ENCODE results near the gene PHOSPHO2. TPM values are rescaled to one million over a fixed set of nuclear protein-coding genes. Genes with fewer than 3 reads are reported as not detected.

PHOSPHO2 gene
- total RNA-seq, 1 experiment from 2014 or later, result 12.7 TPM

- H3K27me3 Mint-ChIP-seq (ENCODE audit: unreplicated experiment), result peaks cover 13% of the 10 kb centered on the region
- no peaks in the 10 kb centered on the region for H3K9me3 Mint-ChIP-seq (ENCODE audit: low read depth, unreplicated experiment)
- no peaks in the 10 kb centered on the region for H3K4me1 Mint-ChIP-seq (ENCODE audit: low read depth, unreplicated experiment)
- DNase-seq, result no peak
- H3K36me3 Mint-ChIP-seq (ENCODE audit: insufficient read depth, unreplicated experiment), result no peaks in the 10 kb centered on the region
- TF ChIP-seq, protein P1, sequence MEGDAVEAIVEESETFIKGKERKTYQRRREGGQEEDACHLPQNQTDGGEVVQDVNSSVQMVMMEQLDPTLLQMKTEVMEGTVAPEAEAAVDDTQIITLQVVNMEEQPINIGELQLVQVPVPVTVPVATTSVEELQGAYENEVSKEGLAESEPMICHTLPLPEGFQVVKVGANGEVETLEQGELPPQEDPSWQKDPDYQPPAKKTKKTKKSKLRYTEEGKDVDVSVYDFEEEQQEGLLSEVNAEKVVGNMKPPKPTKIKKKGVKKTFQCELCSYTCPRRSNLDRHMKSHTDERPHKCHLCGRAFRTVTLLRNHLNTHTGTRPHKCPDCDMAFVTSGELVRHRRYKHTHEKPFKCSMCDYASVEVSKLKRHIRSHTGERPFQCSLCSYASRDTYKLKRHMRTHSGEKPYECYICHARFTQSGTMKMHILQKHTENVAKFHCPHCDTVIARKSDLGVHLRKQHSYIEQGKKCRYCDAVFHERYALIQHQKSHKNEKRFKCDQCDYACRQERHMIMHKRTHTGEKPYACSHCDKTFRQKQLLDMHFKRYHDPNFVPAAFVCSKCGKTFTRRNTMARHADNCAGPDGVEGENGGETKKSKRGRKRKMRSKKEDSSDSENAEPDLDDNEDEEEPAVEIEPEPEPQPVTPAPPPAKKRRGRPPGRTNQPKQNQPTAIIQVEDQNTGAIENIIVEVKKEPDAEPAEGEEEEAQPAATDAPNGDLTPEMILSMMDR (IDR thresholded peaks at IDR 0.05; ENCODE audit: unreplicated experiment), result no peak
- no peak overlapping the region for H3K4me3 Mint-ChIP-seq (ENCODE audit: low read depth, unreplicated experiment)
- BruUV-seq (replicated peaks), result no TSS peak
- intact Hi-C loops (cut with micrococcal nuclease; ENCODE audit: unreplicated experiment), result no loop called here
- H3K27ac Mint-ChIP-seq (ENCODE audit: unreplicated experiment), result no peak overlapping the region
- CTCF ChIA-PET, result no interaction called here
Observed at GRCh38 chr2:169656164-169656563, 38.1 kb upstream of the PHOSPHO2 start.

GRCh38 chr2:169658877-169659276 lies 35.4 kb upstream of the PHOSPHO2 start:
- Mint-ChIP-seq H3K27me3 (ENCODE audit: unreplicated experiment) (peaks cover 13% of the 10 kb centered on the region), H3K4me1 (ENCODE audit: low read depth, unreplicated experiment) (no peaks in the 10 kb centered on the region), H3K4me3 (ENCODE audit: low read depth, unreplicated experiment) (no peak overlapping the region), H3K36me3 (ENCODE audit: insufficient read depth, unreplicated experiment) (no peaks in the 10 kb centered on the region), H3K27ac (ENCODE audit: unreplicated experiment) (no peak overlapping the region), H3K9me3 (ENCODE audit: low read depth, unreplicated experiment) (no peaks in the 10 kb centered on the region)
- CTCF ChIA-PET, result no interaction called here
- intact Hi-C loops (cut with micrococcal nuclease; ENCODE audit: unreplicated experiment), result no loop called here
- no peak for DNase-seq
- BruUV-seq (replicated peaks), result no TSS peak
- TF ChIP-seq, protein P1 (IDR thresholded peaks at IDR 0.05; ENCODE audit: unreplicated experiment), result no peak

GRCh38 chr2:169659320-169659719 lies 34.9 kb upstream of the PHOSPHO2 start:
- no peaks in the 10 kb centered on the region for H3K36me3 Mint-ChIP-seq (ENCODE audit: insufficient read depth, unreplicated experiment)
- CTCF ChIA-PET, result no interaction called here
- BruUV-seq (replicated peaks), result no TSS peak
- no peaks in the 10 kb centered on the region for H3K4me1 Mint-ChIP-seq (ENCODE audit: low read depth, unreplicated experiment)
- no peak for DNase-seq
- H3K4me3 Mint-ChIP-seq (ENCODE audit: low read depth, unreplicated experiment), result no peak overlapping the region
- intact Hi-C loops (cut with micrococcal nuclease; ENCODE audit: unreplicated experiment), result no loop called here
- no peak overlapping the region for H3K27ac Mint-ChIP-seq (ENCODE audit: unreplicated experiment)
- H3K27me3 Mint-ChIP-seq (ENCODE audit: unreplicated experiment), result peaks cover 13% of the 10 kb centered on the region
- TF ChIP-seq, protein P1 (IDR thresholded peaks at IDR 0.05; ENCODE audit: unreplicated experiment), result no peak
- H3K9me3 Mint-ChIP-seq (ENCODE audit: low read depth, unreplicated experiment), result no peaks in the 10 kb centered on the region

DNA sequence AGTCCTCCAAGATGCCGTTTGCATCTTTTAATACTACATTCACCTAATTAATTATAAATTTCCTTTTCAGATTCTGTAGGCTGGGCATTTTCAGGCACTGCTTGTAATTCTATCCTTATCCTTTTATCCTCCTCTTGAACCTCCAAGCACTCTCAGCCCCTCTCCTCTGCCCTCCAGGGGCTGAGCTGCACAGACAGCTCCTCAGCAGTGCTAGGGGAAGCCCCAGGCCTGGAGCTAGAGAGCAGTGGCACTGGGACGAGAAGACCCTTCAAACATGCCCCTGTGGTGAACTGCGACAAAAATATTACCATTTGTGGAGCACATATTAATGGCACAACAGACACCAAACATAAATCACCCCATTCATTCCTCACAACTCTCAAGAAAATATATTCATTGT lies 33.0 kb upstream of the PHOSPHO2 start:
- intact Hi-C loops (cut with micrococcal nuclease; ENCODE audit: unreplicated experiment), result no loop called here
- Mint-ChIP-seq H3K4me1 (ENCODE audit: low read depth, unreplicated experiment) (no peaks in the 10 kb centered on the region), H3K27me3 (ENCODE audit: unreplicated experiment) (peaks cover 5% of the 10 kb centered on the region), H3K27ac (ENCODE audit: unreplicated experiment) (no peak overlapping the region), H3K9me3 (ENCODE audit: low read depth, unreplicated experiment) (no peaks in the 10 kb centered on the region), H3K36me3 (ENCODE audit: insufficient read depth, unreplicated experiment) (no peaks in the 10 kb centered on the region), H3K4me3 (ENCODE audit: low read depth, unreplicated experiment) (no peak overlapping the region)
- CTCF ChIA-PET, result no interaction called here
- TF ChIP-seq, protein P1 (IDR thresholded peaks at IDR 0.05; ENCODE audit: unreplicated experiment), result no peak
- no TSS peak for BruUV-seq (replicated peaks)
- no peak for DNase-seq

All from Calu3 (cell line).